Retinal pigment epithelial cell (primary cell): ENCODE results near the gene MOAP1.

Source experiments
- DNase-seq: peaks from one replicate; pipeline ENCODE4 v3.0.0-alpha.2; 2010; ENCODE audit warnings: low read depth
- H3K4me3 ChIP-seq: 2 replicates; pipeline ENCODE4 v1.5.1; 2011; ENCODE audit warnings: mild to moderate bottlenecking, low read length, control low read depth, moderate library complexity
- TF ChIP-seq, protein P1 (sequence below): conservative IDR thresholded peaks from 2 replicates; pipeline ENCODE4 v1.5.1; 2011; ENCODE audit warnings: low read depth, low read length, control low read depth, inconsistent platforms

MOAP1 gene

DNA sequence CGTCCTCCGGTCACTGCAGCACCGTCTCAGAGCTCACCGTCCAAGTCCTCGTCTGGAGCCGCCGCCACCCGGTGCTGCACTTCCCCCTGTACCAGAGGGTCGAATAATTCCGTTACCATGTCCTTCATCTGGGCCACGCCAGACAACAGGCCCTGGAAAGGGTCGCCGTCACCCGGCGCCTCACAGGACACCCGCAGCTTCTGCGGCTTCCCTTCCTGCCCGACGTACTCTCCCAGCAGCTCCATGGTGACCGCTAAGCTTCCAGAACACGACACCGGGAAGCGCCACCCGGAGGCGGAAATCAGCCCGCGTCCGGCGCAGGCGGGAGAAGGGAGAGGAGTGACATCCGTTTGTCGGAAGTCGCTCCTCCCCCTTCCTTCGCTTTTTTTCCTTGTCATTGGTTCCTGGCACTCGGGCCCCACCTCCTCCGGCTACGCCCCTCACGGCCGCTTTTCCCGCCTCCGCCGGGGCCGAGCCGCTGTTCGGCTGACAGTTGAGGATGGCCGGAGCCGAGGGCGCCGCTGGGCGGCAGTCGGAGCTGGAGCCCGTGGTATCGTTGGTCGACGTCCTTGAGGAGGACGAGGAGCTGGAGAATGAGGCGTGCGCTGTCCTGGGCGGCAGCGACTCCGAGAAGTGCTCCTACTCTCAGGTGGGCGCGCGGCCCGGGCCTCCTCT lies 22.2 kb upstream of the MOAP1 start, which contains the start of the genes GON7 and UBR7:
GON7 (minus strand) TSS at position 273 of the 675 bp plus-strand sequence; CDS start at position 245, 28 bp downstream.
UBR7 (plus strand) TSS at position 464 of the 675 bp plus-strand sequence; CDS start at position 500, 36 bp downstream.
- TF ChIP-seq, protein P1, sequence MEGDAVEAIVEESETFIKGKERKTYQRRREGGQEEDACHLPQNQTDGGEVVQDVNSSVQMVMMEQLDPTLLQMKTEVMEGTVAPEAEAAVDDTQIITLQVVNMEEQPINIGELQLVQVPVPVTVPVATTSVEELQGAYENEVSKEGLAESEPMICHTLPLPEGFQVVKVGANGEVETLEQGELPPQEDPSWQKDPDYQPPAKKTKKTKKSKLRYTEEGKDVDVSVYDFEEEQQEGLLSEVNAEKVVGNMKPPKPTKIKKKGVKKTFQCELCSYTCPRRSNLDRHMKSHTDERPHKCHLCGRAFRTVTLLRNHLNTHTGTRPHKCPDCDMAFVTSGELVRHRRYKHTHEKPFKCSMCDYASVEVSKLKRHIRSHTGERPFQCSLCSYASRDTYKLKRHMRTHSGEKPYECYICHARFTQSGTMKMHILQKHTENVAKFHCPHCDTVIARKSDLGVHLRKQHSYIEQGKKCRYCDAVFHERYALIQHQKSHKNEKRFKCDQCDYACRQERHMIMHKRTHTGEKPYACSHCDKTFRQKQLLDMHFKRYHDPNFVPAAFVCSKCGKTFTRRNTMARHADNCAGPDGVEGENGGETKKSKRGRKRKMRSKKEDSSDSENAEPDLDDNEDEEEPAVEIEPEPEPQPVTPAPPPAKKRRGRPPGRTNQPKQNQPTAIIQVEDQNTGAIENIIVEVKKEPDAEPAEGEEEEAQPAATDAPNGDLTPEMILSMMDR: peak; percentile 20
- peak within 1 kb of the TSS; percentile 71 for H3K4me3 ChIP-seq
- DNase-seq: peak; percentile 89

DNA sequence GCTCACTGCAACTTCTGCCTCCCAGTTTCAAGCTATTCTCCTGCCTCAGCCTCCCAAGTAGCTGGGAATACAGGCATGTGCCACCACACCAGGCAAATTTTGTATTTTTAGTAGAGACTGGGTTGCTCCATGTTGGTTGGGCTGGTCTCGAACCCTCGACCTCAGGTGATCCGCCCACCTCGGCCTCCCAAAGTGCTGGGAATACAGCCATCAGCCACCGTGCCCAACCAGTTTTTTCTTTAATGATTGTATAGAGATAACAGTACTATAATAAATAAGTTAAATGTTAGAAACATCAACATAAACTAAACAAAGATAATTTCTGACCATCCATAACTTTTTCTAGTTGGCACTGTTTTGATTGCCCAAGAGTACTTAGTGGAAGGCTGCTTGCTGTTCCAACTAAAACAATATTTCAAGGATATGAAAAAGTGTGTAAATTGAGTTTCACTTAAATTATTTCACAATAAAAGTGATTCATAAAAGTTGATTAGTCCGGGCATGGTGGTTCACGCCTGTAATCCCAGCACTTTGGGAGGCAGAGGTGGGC lies 16.5 kb upstream of the MOAP1 start:
- no peak for DNase-seq
- TF ChIP-seq, protein P1: no peak
- no peak overlapping the region for H3K4me3 ChIP-seq

DNA sequence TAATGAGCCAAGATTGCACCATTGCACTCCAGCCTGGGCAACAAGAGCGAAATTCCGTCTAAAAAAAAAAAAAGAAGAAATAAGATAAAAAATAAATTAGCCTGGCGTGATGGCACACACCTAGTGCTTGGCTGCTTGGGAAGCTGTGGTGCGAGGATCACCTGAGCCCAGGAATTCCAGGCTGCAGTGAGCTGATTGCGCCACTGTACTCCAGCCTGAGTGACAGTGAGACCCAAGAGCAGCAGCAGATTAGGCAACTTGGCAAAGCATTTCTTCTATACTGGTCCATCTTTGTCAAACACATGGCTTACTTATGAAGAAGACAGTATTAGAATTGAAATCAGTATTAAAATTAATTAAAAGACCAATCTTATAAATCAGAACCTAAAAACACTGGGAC lies 15.9 kb upstream of the MOAP1 start:
- H3K4me3 ChIP-seq: no peak overlapping the region
- TF ChIP-seq, protein P1: no peak

DNA sequence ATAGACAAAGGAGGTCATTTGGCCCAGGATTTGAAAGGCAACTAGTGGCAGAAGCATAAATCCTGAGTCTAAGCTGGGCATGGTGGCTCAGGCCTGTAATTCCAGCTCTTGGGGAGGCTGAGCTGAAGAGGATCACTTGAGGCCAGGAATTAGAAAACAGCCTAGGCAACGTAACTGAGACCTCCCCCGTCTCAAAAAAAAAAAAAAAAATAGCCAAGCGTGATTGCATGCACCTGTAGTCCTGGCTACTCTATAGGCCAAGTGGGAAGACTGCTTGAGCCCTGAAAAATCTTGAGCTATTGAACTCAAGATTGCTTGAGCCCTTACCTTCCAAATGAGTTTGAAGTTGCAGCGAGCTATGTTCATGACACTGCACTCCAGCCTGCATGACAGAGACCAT lies 14.3 kb upstream of the MOAP1 start:
- H3K4me3 ChIP-seq: no peak overlapping the region
- TF ChIP-seq, protein P1: no peak
- DNase-seq: no peak

More for the DNA sequence above, 15.9 kb upstream of the MOAP1 start:
- no peak for DNase-seq

DNA sequence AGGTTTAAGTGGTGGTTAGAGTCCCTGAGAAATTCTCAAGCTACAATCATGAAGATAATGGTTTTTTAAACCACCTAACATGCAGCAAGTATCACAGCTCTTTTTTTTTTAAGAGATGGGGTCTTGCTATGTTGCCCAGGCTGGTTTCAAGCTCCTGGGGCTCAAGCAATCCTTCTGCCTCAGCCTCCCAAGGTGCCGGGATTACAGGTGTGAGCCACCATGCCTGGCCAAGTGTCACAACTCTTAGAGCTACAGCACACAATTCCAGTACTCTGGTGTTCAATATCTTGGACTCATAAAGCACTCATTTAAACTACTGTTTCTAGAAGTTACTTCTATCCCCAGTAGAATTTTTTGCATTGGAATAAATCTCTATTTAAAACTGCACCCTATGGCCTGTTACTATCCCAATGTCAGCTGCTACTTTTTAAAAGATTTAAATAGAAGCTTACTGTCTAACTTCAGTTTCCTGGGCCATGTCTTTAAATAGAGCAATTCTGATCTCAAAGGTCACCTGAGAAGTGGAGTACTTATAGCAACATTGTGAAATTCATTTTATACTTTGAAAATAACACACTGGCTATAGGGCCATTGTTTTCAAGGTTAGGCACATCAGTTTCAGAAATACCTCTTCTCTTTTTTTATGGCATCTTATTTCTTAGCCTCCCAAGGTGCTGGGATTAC lies 10.8 kb upstream of the MOAP1 start:
- H3K4me3 ChIP-seq: no peak overlapping the region
- TF ChIP-seq, protein P1: no peak
- no peak for DNase-seq

DNA sequence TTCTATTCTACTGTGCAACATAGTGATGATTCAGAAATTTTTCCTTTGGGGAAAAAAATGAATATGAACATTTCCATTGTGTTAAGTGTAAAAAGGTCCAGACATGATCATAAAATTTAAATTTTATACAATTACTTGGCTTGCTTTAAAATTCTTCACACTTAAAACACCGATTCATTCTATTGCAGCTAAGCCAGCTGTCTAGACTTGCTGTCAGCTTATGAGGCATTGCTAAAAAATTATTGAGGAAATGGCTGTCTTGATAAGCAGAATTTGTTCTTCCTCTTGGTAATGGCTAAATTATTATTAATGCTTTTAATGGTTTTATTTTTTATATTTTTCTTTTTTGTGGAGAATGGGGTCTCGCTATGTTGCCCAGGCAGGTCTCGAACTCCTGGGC lies 2.3 kb upstream of the MOAP1 start:
- H3K4me3 ChIP-seq: no peak overlapping the region
- DNase-seq: no peak
- TF ChIP-seq, protein P1: no peak
